GM18498 (cell line): ENCODE results near the gene KIF1B.
A peak's percentile ranks its signal among the peaks of the same experiment; 100 is the strongest.
"Not testable (repeated sequence)": the region's sequence is repeated elsewhere in the genome, so short reads cannot be mapped to it uniquely, and the experiment has no call there.

Experiments
- ATAC-seq: cut with Tn5 transposase; IDR thresholded peaks from one replicate; pipeline ENCODE4 v1.9.1; 2021; ENCODE audit warnings: mild to moderate bottlenecking, moderate library complexity; ENCODE audit not compliant: unreplicated experiment

KIF1B gene

DNA sequence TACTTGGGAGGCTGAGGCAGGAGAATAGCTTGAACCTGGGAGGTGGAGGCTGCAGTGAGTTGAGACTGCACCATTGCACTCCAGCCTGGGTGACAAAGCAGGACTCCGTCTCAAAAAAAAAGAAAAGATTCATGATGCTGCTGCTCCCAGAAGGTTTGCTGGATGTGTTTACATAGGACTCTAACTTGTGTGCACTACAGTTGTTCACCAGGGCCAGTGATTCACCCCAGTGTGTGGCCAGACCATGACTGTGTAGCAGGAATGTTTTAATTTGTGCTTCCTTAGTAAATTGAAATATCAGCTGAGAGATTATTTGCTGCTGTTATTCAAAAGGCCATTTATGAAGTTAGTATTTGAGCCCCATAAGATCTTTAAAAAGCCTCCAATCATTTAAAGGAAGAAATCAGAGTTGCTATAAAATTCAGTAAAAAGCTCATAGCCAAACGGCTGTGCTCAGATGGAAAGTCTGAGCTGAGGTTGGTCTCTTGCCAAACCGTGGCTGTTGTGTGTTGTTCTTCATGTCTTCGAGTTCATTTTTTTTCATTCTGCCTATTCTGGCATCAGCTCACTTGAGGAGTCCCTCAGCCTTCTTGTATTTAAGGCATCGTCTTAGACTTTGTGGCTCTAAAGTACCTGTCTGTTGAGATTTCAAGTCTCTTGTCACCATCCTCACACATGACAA, 170.4 kb downstream of the KIF1B start:
- ATAC-seq: no peak

DNA sequence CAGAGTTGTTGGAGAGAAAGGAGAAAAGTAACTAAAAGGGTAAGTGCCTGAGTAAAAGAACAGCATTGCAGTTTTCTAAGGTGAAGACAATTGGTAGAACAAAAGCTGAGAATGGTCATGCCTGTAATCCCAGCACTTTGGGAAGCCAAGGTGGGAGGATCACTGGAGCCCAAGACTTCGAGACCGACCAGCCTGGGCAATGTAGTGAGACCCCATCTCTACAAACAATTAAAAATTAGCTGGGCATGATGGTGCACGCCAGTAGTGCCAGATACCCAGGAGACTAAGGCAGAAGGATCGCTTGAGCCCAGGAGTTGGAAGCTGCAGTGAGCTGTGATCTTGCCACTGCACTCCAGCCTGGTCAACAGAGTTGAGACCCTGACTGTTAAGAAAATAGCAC, 173.3 kb downstream of the KIF1B start:
- ATAC-seq: no peak

DNA sequence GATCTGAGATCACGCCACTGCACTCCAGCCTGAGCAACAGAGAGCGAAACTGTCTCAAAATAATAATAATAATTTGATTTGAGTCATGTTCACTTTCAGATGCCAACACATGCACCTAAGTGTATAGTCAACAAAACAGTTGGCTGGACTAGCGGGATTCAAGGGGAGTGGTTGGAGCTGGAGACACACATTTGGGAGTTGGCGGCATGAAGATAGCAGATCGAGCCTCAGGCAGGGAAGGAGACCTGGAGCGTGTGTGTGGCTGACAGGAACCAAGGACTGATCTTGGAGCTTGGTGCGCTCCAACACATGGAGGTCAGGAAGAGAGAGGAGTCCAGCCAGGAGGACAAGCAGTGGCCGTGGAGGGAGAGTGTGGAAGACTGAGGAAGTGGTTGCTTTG, 173.8 kb downstream of the KIF1B start:
- no peak for ATAC-seq

DNA sequence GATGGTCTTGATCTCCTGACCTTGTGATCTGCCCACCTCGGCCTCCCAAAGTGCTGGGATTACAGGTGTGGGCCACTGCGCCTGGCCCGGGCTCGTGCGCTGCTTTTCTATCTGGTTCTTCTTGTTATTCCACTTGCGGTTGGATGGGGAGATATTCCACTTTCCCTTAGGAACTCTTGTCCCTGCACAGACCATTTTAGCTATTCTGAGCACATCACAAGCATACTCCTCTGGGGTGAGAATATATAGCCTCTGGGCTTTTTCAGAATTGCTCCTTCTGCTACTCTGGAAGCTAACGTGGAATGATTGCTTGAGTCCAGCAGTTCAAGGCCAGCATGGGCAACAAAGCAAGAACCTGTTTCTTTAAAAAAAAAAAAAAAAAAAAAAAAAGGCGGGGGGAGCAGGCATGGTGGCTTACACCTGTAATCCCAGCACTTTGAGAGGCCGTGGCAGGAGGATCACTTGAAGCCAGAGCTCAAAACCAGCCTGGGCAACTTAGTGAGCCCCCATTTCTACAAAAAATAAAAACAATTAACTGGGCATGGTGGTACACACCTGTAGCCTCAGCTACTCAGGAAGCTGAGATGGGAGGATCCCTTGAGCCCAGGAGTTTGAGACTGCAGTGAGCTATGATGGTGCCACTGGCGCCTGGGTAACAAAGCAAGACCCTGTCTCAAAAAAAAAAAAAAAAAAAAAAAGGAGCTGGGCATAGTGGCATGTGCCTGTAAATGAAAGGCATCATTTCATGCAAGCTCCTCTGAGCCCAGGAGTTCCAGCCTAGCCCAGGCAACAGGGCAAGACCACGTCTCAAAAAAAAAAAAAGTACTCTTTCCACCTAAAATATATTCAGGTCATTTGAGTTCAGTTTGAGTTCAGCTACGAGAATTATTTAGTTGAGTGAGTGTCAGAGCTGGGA, 176.6 kb downstream of the KIF1B start:
- ATAC-seq: no peak

DNA sequence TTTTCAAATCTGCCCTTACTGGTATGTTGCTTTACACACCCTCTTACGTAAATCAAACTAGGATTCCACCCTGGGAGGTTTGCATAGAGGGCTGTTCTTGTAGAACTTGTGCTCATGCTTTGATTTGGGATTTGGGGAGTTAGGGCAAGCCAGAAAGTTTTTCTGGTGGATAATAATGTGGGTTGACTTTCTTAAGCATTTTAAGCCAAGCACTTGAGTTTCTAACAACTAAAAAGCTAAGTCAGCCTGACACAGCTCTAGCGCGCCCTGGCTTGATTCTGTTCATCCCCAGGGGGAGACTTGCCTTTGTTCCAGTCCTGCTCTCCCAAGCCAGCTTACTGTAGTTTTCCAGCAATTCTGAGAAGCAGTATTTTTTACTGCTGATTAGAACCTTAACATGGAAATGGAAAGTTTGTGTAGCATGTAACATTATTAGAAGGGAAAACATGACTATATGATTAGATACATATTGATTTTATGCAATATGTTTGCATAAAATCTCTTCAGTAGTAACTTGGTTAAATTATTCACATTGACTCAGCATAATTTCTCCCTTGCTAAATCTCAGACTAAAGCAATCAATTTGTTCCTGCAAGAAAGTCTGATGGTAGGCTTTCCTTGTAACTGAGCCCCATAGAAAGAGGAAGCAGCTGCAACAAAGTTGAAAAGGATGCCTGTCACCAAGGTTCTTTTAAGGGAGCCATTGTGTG, 177.5 kb downstream of the KIF1B start:
- ATAC-seq: no peak

DNA sequence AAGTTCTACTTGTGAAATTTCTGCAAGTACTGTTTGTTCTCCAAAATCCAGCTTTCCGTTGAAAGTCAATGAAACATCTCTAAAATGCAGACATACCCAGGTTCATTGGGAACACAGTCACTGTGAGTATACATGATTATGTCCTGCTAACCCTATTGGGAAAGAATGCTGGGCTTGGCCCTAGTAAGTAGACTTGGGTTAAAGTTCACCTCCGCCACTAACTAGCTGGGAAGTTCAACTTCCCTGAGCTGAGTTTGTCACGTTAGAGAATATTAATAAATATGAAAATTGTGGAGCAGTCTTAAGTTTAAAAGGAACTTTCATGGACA, 178.0 kb downstream of the KIF1B start:
- no peak for ATAC-seq

DNA sequence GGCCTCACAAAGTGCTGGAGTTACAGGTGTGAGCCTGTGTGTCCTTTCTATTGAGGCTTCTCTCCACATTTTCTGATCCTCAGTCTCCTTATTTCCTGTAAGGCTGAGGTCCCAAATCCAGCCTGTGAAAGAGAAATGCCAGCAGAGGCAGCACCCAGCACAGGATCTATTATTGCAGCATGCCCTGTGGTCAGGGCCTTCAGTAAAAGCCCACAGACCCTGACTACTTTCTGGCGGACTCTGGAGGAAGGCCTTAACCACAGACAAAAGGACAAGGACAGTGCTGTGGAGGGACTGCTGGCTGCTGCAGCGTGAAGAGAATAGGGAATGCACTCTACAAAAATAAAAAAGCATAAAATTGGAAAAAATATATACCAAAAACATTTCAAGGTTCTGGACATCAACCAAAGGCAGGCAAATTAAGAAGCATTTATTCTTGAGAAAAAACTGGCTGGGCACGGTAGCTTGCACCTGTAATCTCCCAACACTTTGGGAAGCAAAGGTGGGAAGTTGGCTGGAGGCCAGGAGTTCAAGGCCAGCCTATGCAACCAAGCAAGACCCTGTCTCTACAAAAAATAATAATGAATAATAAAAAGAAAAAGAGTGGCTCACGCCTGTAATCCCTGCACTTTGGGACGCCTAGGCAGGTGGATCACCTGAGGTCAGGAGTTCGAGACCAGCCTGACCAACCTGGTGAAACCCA, 179.1 kb downstream of the KIF1B start:
- no peak for ATAC-seq

DNA sequence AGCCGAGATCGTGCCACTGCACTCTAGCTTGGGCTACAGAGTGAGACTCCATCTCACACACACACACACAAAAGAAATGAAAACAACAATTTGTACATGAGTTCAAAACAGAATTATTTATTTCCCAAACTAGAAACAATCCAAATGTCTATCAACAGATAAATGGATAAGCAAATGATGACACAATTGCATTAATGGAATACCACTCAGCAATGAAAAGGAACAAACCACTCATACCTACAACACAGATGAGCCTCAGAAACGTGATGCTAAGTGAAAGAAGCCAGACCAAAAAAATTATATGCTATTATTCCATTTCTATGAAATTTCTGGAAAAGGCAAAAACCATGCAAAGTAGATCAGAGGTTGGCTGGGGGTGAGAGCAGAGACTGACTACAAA, 186.5 kb downstream of the KIF1B start:
- no peak for ATAC-seq

DNA sequence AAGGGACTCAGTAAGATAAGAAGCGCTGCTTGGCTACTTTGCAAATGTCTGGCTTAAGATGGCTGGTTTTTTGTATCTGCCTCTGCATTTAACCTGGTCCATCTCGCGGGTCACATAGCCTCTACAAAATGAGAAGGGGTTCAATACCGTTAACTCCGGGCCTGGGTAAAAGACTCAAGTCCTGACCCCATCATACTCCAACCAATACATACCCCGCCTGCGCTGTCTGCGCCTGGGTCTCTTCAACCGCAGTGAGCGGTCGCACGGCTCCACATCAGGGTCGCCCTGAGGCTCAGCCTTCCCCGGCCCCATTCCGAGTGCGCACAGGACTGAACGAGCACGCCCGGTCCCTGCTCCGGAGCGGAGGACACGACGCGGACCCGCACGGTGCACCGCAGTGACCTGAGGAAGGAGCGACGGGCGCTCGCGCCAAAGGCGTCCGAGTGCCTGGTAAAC, 187.9 kb downstream of the KIF1B start:
- ATAC-seq: peak; percentile 28

DNA sequence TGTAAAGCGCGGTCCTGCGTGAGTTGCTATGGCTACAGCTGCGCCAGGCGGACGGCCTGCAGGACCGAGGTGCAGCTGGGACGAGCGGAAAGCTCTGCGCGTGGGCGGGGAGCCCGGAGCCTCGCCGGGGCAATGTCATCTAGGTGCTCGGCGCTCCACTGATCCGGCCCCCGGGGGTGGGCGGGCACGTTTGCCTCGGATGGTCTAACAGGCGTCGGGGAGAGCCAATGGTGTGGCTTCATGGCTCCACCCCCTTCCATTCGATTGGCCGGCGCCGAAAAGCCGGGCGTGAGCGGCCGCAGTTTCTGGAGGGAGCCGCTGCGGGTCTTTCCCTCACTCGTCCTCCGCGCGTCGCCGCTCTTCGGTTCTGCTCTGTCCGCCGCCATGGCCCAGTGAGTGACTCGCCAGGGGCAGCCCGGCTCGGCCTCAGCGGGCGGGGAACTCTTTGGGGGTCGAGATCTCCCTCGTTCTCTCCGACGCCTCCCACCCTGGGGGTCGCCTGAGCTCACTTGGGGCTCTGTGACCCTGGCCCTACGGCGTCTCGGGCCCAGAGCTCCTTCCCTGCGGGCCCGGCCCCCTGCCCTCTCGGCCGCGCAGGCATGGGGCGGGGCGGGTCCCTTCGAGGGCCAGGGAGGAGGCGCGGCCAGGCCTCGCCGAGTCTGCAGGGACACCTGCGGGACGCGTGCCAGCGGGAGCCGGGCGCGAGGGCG, 188.5 kb downstream of the KIF1B start, which contains the start of gene PGD:
Gene PGD, plus strand, starts transcription at position 331 of the 710 bp plus-strand sequence. Its CDS starts 54 bp downstream, at position 385.
- peak; percentile 93 for ATAC-seq

DNA sequence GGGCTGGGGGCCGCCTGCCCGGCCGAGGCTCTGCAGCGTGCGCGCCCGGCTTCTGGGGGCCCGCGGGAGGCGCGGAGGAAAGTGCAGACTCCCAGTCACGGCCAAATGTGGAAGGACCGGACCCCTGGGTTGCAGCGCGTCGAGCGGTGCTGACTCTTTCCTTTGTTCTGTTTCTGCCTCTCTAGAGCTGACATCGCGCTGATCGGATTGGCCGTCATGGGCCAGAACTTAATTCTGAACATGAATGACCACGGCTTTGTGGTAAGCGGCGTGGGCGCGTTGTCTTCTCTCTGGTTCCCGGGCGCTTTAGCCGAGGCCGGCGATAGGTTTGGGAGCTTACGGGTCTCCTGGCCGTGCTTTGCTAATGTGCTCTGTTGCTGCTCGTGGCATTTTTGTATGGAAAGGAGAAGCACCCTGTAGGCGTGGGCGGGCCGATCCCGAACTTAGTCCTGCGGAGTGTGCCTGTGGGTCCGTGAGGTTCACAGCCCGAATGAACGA, 189.1 kb downstream of the KIF1B start:
- ATAC-seq: no peak

DNA sequence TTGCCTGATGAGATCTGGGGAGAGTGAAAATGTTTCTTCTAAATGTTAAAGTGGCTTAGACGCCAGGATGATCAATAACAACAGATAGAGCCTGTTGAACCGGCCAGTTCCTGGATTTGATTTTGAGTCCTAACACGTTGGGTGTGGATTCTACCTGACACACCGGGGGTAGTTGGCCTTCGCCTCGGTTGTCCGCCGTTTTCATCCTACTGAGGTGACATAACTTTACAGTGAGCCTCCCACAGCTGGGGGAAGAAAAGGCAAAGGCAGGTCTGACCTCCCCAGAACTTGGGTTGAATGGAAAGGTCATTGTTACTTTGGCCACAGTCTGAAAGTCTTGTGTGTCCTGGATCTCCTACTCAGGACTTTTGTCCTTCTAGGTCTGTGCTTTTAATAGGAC, 189.6 kb downstream of the KIF1B start:
- no peak for ATAC-seq

DNA sequence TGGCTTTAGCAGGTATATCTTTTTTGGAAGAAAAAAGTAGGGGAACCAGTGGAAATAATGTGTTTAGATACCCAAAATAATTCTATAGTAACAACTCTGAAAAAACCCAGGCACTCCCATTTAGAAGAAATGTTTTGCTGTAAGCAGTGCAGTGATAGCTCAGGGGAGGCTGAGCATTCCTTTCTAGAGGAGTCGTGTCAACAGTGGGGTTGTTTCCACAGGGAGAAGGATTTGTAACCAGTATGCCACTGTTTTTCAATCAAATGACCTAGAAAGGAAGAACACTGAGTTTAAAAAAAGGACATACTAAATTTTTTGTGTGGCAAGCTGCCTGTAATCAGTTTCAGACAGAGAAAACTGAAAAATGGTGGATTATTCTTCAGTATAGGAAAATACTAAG, 190.9 kb downstream of the KIF1B start:
- ATAC-seq: no peak

DNA sequence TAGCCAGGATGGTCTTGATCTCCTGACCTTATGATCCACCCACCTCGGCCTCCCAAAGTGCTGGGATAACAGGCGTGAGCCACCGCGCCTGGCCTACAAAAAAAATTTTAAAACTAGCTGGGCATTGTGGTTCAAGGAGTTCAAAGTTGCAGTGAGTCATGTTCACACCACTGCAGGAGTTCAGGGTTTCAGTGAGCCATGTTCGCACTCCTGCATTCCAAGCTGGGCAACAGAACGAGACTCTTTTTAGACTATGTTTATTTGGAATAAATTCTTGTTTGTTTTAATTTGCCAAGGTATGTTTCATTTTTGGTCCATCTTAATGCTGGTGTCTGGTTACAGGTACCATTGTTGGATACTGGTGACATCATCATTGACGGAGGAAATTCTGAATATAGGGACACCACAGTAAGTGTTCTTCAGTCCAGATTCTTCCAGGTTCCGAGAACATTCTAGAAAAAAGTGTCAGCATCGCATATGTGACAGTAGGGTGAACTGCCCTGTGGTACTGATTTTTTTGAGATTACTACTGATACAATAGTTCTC, 192.4 kb downstream of the KIF1B start:
- ATAC-seq: no peak

DNA sequence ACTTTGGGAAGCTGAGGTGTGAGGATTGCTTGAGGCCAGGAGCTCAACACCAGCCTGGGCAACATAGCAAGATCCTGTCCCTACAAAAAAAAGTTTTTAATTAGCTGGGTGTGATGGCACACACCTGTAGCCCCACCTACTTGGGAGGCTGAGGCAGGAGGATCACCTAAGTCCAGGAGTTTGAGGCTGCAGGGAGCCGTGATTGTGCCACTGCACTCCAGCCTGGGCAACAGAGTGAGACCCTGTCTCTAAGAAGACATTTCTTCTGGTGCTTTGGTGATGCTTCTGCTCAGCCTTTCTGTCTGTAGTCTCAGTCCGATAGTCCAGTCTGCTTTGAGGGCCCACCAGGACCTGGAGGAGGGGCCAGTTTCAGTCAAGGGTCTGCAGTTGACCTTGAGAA, 196.8 kb downstream of the KIF1B start:
- ATAC-seq: no peak

DNA sequence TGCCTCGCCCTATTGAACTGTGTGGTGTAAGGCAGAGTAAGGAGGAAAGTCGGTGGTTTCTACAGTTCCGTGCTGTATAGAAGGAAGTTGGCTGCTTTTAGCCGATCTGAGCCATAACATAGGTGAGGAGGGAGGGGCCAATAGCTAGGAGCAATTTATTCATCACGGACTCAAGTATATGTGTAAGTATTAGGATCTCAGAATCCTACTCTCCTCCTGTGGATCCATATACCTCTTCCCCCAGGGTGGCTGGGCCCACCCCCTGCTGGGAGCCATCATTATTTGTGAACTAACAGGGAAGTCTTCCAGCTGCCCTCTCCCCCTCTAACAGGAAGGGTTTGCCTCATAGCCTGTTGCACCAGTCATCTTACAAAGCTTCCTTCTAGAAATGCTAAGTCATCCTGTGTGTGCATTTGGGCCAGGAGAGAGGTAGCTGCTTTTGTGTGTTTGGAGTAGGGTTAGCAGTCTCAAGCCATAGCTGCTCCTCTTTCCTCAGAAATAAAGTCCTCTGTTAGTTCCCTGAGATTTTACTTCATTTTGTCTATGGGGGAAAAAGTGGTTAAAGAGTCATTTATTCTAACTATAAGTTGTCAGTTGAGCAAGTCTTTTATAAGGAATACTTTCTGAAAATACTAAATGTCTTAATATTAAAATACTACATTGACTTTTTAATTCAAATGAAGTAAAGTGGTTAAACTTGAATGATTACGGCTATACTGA, 205.0 kb downstream of the KIF1B start:
- no peak for ATAC-seq

DNA sequence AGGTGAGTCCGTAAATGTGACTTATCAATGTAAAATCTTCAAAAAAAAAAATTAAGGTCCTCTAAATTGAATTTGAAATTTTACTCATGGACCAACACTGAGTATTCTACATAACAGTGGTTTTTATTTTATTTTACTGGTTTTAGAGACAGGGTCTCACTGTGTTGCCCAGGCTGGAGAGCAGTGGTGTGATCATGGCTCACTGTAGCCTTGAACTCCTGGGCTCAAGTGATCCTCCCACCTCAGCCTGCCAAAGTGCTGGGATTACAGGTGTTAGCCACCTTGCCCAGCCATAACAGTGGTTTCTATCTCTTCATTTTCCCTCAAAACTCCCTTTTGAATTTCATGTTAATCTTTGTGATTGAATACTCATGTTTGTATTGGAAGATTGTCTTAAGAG, 205.6 kb downstream of the KIF1B start:
- ATAC-seq: not testable (repeated sequence)

DNA sequence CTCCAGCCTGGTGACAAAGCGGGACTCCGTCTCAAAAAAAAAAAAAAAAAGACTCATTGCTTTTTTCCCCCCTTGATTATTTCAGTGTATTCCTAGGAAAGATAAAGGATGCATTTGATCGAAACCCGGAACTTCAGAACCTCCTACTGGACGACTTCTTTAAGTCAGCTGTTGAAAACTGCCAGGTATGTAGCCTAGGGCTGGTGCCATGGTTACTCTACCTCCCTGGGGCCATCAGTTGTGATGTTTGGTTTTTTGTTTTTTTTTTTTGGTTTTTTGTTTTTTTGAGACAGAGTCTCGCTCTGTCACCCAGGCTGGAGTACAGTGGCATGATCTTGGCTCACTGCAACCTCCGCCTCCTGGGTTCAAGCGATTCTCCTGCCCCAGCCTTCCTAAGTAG, 208.4 kb downstream of the KIF1B start:
- ATAC-seq: not testable (repeated sequence)

DNA sequence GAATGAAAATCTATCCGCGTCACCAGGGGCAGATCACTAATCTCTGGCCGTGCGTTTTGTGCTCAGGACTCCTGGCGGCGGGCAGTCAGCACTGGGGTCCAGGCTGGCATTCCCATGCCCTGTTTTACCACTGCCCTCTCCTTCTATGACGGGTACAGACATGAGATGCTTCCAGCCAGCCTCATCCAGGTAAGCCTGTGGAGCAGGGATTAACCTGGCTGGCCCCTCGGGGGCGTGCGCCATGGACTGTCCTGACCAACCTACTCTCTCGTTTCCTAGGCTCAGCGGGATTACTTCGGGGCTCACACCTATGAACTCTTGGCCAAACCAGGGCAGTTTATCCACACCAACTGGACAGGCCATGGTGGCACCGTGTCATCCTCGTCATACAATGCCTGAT, 209.0 kb downstream of the KIF1B start:
- no peak for ATAC-seq
